H54 (cell line): ENCODE results near the gene GGCX.
A peak's percentile ranks its signal among the peaks of the same experiment; 100 is the strongest.
"Not testable (repeated sequence)": the region's sequence is repeated elsewhere in the genome, so short reads cannot be mapped to it uniquely, and the experiment has no call there.

Source experiments
- DNase-seq: peaks from one replicate; pipeline ENCODE4 v3.0.0; 2011; ENCODE audit warnings: low spot score, mixed read lengths; ENCODE audit not compliant: insufficient read length
- FAIRE-seq: peaks from 3 replicates; lab custom pipeline; 2011; peaks lifted over from hg19 to GRCh38; lab: Jason Lieb, UNC
- POLR2A ChIP-seq: IDR thresholded peaks from 2 replicates; pipeline ENCODE4 v1.6.1; 2011; ENCODE audit warnings: low read depth, mild to moderate bottlenecking, low read length

Gene GGCX

GRCh38 chr2:85577063-85577385 lies 15.7 kb upstream of the GGCX start:
- no peak for FAIRE-seq
- TF ChIP-seq POLR2A: no peak
- no peak for DNase-seq

- FAIRE-seq: no peak
- no peak for TF ChIP-seq POLR2A
- DNase-seq: no peak
Measured at GRCh38 chr2:85575739-85576138, 14.4 kb upstream of the GGCX start.

GRCh38 chr2:85566265-85566664 lies 5.0 kb upstream of the GGCX start:
- DNase-seq: no peak
- no peak for TF ChIP-seq POLR2A
- no peak for FAIRE-seq

- no peak for TF ChIP-seq POLR2A
- no peak for DNase-seq
- FAIRE-seq: no peak
Measured at GRCh38 chr2:85564144-85564563, 2.9 kb upstream of the GGCX start.

GRCh38 chr2:85560812-85561279 lies 447 bp downstream of the GGCX start:
- no peak for FAIRE-seq
- no peak for DNase-seq
- no peak for TF ChIP-seq POLR2A

- not testable (repeated sequence) for FAIRE-seq, DNase-seq
Measured at GRCh38 chr2:85560403-85560726, 928 bp downstream of the GGCX start.

- TF ChIP-seq POLR2A: no peak
- FAIRE-seq: no peak
- no peak for DNase-seq
Measured at GRCh38 chr2:85558160-85558559, 3.1 kb downstream of the GGCX start.

- FAIRE-seq (no peak), DNase-seq (no peak)
- no peak for TF ChIP-seq POLR2A
Measured at GRCh38 chr2:85557130-85557529, 4.2 kb downstream of the GGCX start.

GRCh38 chr2:85554980-85555612 lies 6.2 kb downstream of the GGCX start:
- no peak for TF ChIP-seq POLR2A

GRCh38 chr2:85553184-85553583 lies 8.1 kb downstream of the GGCX start:
- no peak for DNase-seq
- no peak for TF ChIP-seq POLR2A
- no peak for FAIRE-seq

More at GRCh38 chr2:85554980-85555612, 6.2 kb downstream of the GGCX start:
- DNase-seq (no peak), FAIRE-seq (no peak)

- no peak for TF ChIP-seq POLR2A
- DNase-seq (no peak), FAIRE-seq (peak; percentile 71)
Measured at GRCh38 chr2:85551698-85552678, 9.3 kb downstream of the GGCX start.

- no peak for TF ChIP-seq POLR2A
- DNase-seq: no peak
- no peak for FAIRE-seq
Measured at GRCh38 chr2:85550486-85550885, 10.8 kb downstream of the GGCX start.

GRCh38 chr2:85549826-85550225 lies 11.5 kb downstream of the GGCX start:
- FAIRE-seq (peak; percentile 70), DNase-seq (no peak)
- no peak for TF ChIP-seq POLR2A

- FAIRE-seq: no peak
- no peak for DNase-seq
Measured at GRCh38 chr2:85549095-85549494, 12.2 kb downstream of the GGCX start.

GRCh38 chr2:85548608-85548900 lies 12.7 kb downstream of the GGCX start:
- TF ChIP-seq POLR2A: no peak
- FAIRE-seq (no peak), DNase-seq (no peak)

More at GRCh38 chr2:85549095-85549494, 12.2 kb downstream of the GGCX start:
- no peak for TF ChIP-seq POLR2A
